C4-2B (cell line): ENCODE data around the gene MAP3K7.

Experiments used
- CTCF ChIP-seq: fragments of 450-650 bp; conservative IDR thresholded peaks from 2 replicates; pipeline ENCODE4 v1.5.1; 2017; ENCODE audit warnings: mild to moderate bottlenecking
- ZFX ChIP-seq: fragments of 450-650 bp; IDR thresholded peaks from 2 replicates; pipeline ENCODE4 v1.6.1; 2017

GRCh38 chr6:90596967-90597539 lies 10.2 kb upstream of the MAP3K7 start:
- TF ChIP-seq CTCF (no peak), ZFX (no peak)
